Body of pancreas (tissue), 4 donors: Measurements from ENCODE around the gene EVA1C. TPM values are rescaled to one million over a fixed set of nuclear protein-coding genes. Genes with fewer than 3 reads are reported as not detected.
A peak's percentile ranks its signal among the peaks of the same experiment; 100 is the strongest.

ENCODE experiments used
- ATAC-seq: fragments of 150-250 bp; one replicate; pipeline ENCODE4 v1.9.1; 2016
- DNase-seq, 4 donors: peaks; one replicate each; pipeline ENCODE4 v3.0.0-alpha.2; 2019
- H3K27ac ChIP-seq, 4 donors: fragments of 200-600 bp; sonication (generic); 1 replicate in 3 of 4; 2 replicates in 1 of 4; pipeline versions ENCODE4 v1.5.1 to v1.6.1; 2016 to 2019; ENCODE audit warnings: mild to moderate bottlenecking in 1 of 4, mixed read lengths in 1 of 4, moderate library complexity in 1 of 4
- H3K27me3 ChIP-seq, 2 donors: fragments of 200-600 bp; sonication (generic); one replicate each; pipeline ENCODE4 v1.6.0; 2016; ENCODE audit warnings: mild to moderate bottlenecking in 1 of 2
- H3K36me3 ChIP-seq, 2 donors: fragments of 200-600 bp; sonication (generic); replicated peaks in 1 of 2; 2 replicates each; pipeline ENCODE4 v1.5.1; 2016; ENCODE audit warnings: low read depth in 2 of 2; ENCODE audit not compliant: insufficient read depth in 1 of 2
- H3K4me1 ChIP-seq: fragments of 200-600 bp; sonication (generic); one replicate; pipeline ENCODE4 v1.6.0; 2016
- H3K4me3 ChIP-seq, 2 donors: fragments of 200-600 bp; sonication (generic); 1 replicate in 1 of 2; 2 replicates in 1 of 2; pipeline ENCODE4 v1.5.1; 2016 to 2019
- H3K9me3 ChIP-seq, 3 donors: fragments of 200-600 bp; sonication (generic); 1 replicate in 2 of 3; 2 replicates in 1 of 3; pipeline ENCODE4 v1.5.1; 2016
- CTCF ChIP-seq, 7 experiments: fragments of 450-650 bp in 4 of 7; fragments of 200-600 bp in 3 of 7; sonication (generic) in 3 of 7; IDR thresholded peaks; one replicate each; pipeline ENCODE4 v1.5.1; 2016 to 2019; ENCODE audit warnings: antibody characterized with exemption in 7 of 7
- POLR2A ChIP-seq, 3 donors: fragments of 450-650 bp; IDR thresholded peaks; one replicate each; pipeline ENCODE4 v1.6.1; 2016; ENCODE audit warnings: antibody characterized with exemption in 3 of 3, mild to moderate bottlenecking in 2 of 3
- WGBS, 2 donors: methylation state at CpG; one replicate each; pipeline ENCODE4 v1.1.5; 2017; 5-methylcytosine and 5-hydroxymethylcytosine counted together
- intact Hi-C: fragments of 100-400 bp; cut with DNase I; formaldehyde crosslinking; loops from one replicate; pipeline ENCODE4 v1.15.1; 2023
- total RNA-seq, 2 donors: library from RNA; depleted of rRNA; stranded (reverse); fragments of >200 nt; gene quantifications; one replicate each; pipeline ENCODE4 v1.1.0, GENCODE V29; 2016

EVA1C gene
- total RNA-seq, 2 donors from 2014 or later, result 16.5 to 24.4 TPM

GRCh38 chr21:32521736-32522355, 109.3 kb downstream of the EVA1C start:
- DNase-seq (no peak), ATAC-seq (peak; percentile 4)
- Histone ChIP-seq H3K9me3 (no peaks in the 10 kb centered on the region), H3K36me3 (no peaks in the 10 kb centered on the region), H3K27ac (peak overlapping the region in 3 of 4 donors; percentile 13 to 67 (median 47)), H3K27me3 (no peaks in the 10 kb centered on the region), H3K4me3 (no peak overlapping the region), H3K4me1 (peaks cover 6% of the 10 kb centered on the region)
- TF ChIP-seq CTCF (IDR thresholded peaks at IDR 0.05) (no peak), POLR2A (IDR thresholded peaks at IDR 0.05) (no peak)
- intact Hi-C loops, result no loop called here
- 71 to 74% methylated on average over 8 of the region's 8 CpGs for WGBS, 2 donors

- intact Hi-C loops, result no loop called here
- peak overlapping the region in 1 of 4 donors; percentile 37 for H3K27ac ChIP-seq
- no peak for DNase-seq
- no peak for ATAC-seq
- 70 to 76% methylated on average over 10 of the region's 10 CpGs for WGBS, 2 donors
- H3K27me3 ChIP-seq, result no peaks in the 10 kb centered on the region
- TF ChIP-seq POLR2A (IDR thresholded peaks at IDR 0.05), result no peak
- TF ChIP-seq CTCF (IDR thresholded peaks at IDR 0.05), result no peak
- H3K4me3 ChIP-seq, result no peak overlapping the region
- no peaks in the 10 kb centered on the region for H3K9me3 ChIP-seq
- H3K36me3 ChIP-seq, result no peaks in the 10 kb centered on the region
- H3K4me1 ChIP-seq, result peaks cover 6% of the 10 kb centered on the region
Measured at GRCh38 chr21:32523463-32523862, 111.0 kb downstream of the EVA1C start.

- no peaks in the 10 kb centered on the region for H3K9me3 ChIP-seq
- no peaks in the 10 kb centered on the region for H3K27me3 ChIP-seq
- H3K36me3 ChIP-seq, result no peaks in the 10 kb centered on the region
- TF ChIP-seq POLR2A (IDR thresholded peaks at IDR 0.05) (no peak), CTCF (IDR thresholded peaks at IDR 0.05) (no peak)
- intact Hi-C loops, result no loop called here
- H3K4me1 ChIP-seq, result peaks cover 6% of the 10 kb centered on the region
- no peak overlapping the region for H3K4me3 ChIP-seq
- no peak for DNase-seq
- 69 to 70% methylated on average over 8 of the region's 8 CpGs for WGBS, 2 donors
- ATAC-seq, result peak; percentile 47
- peak overlapping the region in 2 of 4 donors; percentile 37 to 57 for H3K27ac ChIP-seq
Measured at GRCh38 chr21:32523988-32524719, 111.6 kb downstream of the EVA1C start.

GRCh38 chr21:32525282-32525681, 112.8 kb downstream of the EVA1C start:
- H3K27me3 ChIP-seq, result no peaks in the 10 kb centered on the region
- no peak overlapping the region for H3K4me3 ChIP-seq
- peaks cover 6% of the 10 kb centered on the region for H3K4me1 ChIP-seq
- WGBS, 2 donors, result 68 to 71% methylated on average over 4 to 7 of the region's 7 CpGs
- H3K9me3 ChIP-seq, result no peaks in the 10 kb centered on the region
- intact Hi-C loops, result no loop called here
- TF ChIP-seq CTCF (IDR thresholded peaks at IDR 0.05) (no peak), POLR2A (IDR thresholded peaks at IDR 0.05) (no peak)
- no peak overlapping the region for H3K27ac ChIP-seq
- ATAC-seq (no peak), DNase-seq (no peak)
- H3K36me3 ChIP-seq, result no peaks in the 10 kb centered on the region
